ENCODE data around the gene NCAM2.

The NCAM2 gene

DNA sequence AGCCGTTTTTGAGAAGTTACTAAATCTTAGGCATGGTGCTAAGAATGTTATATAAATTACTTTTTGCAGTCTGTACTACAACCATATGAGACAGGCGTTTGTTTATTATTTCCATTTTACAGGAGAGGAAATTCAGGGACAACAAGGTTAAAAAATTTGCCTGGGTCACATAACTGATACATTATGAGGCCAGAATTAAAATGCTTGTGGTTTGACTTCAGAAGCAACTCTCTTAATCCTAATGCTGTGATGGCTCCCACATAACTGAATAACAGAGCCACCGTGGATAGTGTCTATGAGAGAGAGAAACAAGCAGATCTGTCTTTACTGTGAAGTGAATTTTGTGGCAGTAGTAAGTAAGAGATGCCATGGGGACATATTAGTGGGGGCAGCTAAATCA lies 184.9 kb downstream of the NCAM2 start:
- H3K9me3 ChIP-seq (ENCODE audit: insufficient read depth, low read depth, low read length) = no peaks in the 10 kb centered on the region
- no peaks in the 10 kb centered on the region for H3K9me2 ChIP-seq (replicated peaks; ENCODE audit: low read depth, low read length)
- no peak for TF ChIP-seq EZH2phosphoT487 (IDR thresholded peaks at IDR 0.05; ENCODE audit: borderline replicate concordance)
- TF ChIP-seq, protein P1, sequence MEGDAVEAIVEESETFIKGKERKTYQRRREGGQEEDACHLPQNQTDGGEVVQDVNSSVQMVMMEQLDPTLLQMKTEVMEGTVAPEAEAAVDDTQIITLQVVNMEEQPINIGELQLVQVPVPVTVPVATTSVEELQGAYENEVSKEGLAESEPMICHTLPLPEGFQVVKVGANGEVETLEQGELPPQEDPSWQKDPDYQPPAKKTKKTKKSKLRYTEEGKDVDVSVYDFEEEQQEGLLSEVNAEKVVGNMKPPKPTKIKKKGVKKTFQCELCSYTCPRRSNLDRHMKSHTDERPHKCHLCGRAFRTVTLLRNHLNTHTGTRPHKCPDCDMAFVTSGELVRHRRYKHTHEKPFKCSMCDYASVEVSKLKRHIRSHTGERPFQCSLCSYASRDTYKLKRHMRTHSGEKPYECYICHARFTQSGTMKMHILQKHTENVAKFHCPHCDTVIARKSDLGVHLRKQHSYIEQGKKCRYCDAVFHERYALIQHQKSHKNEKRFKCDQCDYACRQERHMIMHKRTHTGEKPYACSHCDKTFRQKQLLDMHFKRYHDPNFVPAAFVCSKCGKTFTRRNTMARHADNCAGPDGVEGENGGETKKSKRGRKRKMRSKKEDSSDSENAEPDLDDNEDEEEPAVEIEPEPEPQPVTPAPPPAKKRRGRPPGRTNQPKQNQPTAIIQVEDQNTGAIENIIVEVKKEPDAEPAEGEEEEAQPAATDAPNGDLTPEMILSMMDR (conservative IDR thresholded peaks at IDR 0.05; ENCODE audit: low read length) = no peak
- H2AFZ ChIP-seq (ENCODE audit: low read length) = no peak overlapping the region
- no peak overlapping the region for H3K4me2 ChIP-seq (ENCODE audit: low read depth, low read length, poor library complexity, severe bottlenecking)
- no peaks in the 10 kb centered on the region for H3K27me3 ChIP-seq (ENCODE audit: insufficient read depth, low read length, poor library complexity, severe bottlenecking)
- H3K79me2 ChIP-seq (ENCODE audit: insufficient read depth, low read length) = no peaks in the 10 kb centered on the region
- no peak overlapping the region for H3K4me3 ChIP-seq (ENCODE audit: low read length, poor library complexity, severe bottlenecking)
- H3F3A ChIP-seq (ENCODE audit: low read depth) = no peaks in the 10 kb centered on the region
- no peaks in the 10 kb centered on the region for H4K20me1 ChIP-seq (ENCODE audit: insufficient read depth, low read length, poor library complexity, severe bottlenecking)
- H3K9ac ChIP-seq (ENCODE audit: low read depth, low read length, poor library complexity, severe bottlenecking) = no peak overlapping the region
- no peaks in the 10 kb centered on the region for H3K36me3 ChIP-seq (ENCODE audit: insufficient read depth, low read length)
- no peaks in the 10 kb centered on the region for H3K4me1 ChIP-seq (ENCODE audit: insufficient read depth, low read length, poor library complexity, severe bottlenecking)

DNA sequence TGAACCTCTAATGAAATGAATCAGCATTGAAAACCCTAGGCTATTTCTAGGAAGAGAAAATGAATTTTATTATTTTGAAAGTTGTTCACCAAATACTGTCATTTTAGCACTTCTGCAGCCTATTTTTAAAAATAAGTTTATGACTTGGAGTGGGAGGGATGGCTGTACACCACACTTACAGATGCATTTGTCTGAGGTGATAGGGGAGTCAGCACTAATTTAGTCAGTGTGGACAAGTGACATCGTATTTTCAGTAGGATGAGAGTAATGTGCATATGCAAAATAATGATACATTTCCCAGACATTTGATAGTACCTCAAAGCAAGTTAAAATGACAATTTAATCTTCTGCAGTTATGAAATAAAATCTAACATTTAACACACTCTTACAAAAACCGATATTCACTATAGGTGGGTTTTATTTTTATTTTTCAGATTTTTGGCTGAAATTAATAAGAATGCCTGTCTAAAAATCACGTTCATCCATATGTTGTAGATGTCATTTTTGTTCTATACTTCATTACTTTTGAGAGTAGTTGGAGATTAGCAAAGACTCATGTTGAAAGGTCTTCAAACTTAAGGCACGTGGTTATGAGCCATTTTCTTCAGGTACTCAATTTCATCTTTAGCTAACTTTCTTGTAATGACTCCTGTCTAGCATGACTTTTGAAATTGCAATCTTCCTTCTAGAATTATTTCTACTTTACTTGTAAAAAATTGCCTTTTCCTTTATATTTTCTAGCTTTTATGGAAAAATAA lies 186.7 kb downstream of the NCAM2 start:
- Histone ChIP-seq H3K9me2 (replicated peaks; ENCODE audit: low read depth, low read length) (no peaks in the 10 kb centered on the region), H3K79me2 (ENCODE audit: insufficient read depth, low read length) (no peaks in the 10 kb centered on the region), H3K9ac (ENCODE audit: low read depth, low read length, poor library complexity, severe bottlenecking) (no peak overlapping the region), H3K9me3 (ENCODE audit: insufficient read depth, low read depth, low read length) (no peaks in the 10 kb centered on the region), H4K20me1 (ENCODE audit: insufficient read depth, low read length, poor library complexity, severe bottlenecking) (no peaks in the 10 kb centered on the region), H3K4me3 (ENCODE audit: low read length, poor library complexity, severe bottlenecking) (no peak overlapping the region), H3K4me1 (ENCODE audit: insufficient read depth, low read length, poor library complexity, severe bottlenecking) (no peaks in the 10 kb centered on the region), H3K4me2 (ENCODE audit: low read depth, low read length, poor library complexity, severe bottlenecking) (no peak overlapping the region), H3F3A (ENCODE audit: low read depth) (no peaks in the 10 kb centered on the region), H2AFZ (ENCODE audit: low read length) (no peak overlapping the region), H3K27me3 (ENCODE audit: insufficient read depth, low read length, poor library complexity, severe bottlenecking) (no peaks in the 10 kb centered on the region), H3K36me3 (ENCODE audit: insufficient read depth, low read length) (no peaks in the 10 kb centered on the region)
- no peak for TF ChIP-seq EZH2phosphoT487 (IDR thresholded peaks at IDR 0.05; ENCODE audit: borderline replicate concordance)
- TF ChIP-seq, protein P1 (conservative IDR thresholded peaks at IDR 0.05; ENCODE audit: low read length) = no peak

DNA sequence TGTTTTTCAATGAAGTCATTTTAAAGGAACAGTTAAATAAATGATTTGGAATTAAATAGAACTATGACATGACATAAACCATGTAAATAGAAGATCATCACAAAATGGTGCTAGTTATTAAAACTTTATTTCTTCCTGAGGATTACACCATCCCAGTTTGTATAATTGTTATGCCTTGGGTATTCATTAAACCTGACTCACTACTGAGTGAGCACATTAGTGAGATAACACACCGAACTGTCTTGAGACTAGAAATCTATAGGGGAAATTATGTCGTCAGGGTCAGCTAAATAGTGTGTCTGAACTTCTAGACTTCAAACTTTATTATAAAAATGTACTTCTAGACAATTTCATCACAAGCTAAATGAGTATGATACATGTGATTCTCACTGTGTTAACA lies 189.4 kb downstream of the NCAM2 start:
- Histone ChIP-seq H3K4me3 (ENCODE audit: low read length, poor library complexity, severe bottlenecking) (no peak overlapping the region), H3F3A (ENCODE audit: low read depth) (no peaks in the 10 kb centered on the region), H3K4me2 (ENCODE audit: low read depth, low read length, poor library complexity, severe bottlenecking) (no peak overlapping the region), H4K20me1 (ENCODE audit: insufficient read depth, low read length, poor library complexity, severe bottlenecking) (no peaks in the 10 kb centered on the region), H3K36me3 (ENCODE audit: insufficient read depth, low read length) (no peaks in the 10 kb centered on the region), H3K9me3 (ENCODE audit: insufficient read depth, low read depth, low read length) (no peaks in the 10 kb centered on the region), H3K79me2 (ENCODE audit: insufficient read depth, low read length) (no peaks in the 10 kb centered on the region), H3K9ac (ENCODE audit: low read depth, low read length, poor library complexity, severe bottlenecking) (no peak overlapping the region), H3K9me2 (replicated peaks; ENCODE audit: low read depth, low read length) (no peaks in the 10 kb centered on the region), H2AFZ (ENCODE audit: low read length) (no peak overlapping the region), H3K4me1 (ENCODE audit: insufficient read depth, low read length, poor library complexity, severe bottlenecking) (no peaks in the 10 kb centered on the region), H3K27me3 (ENCODE audit: insufficient read depth, low read length, poor library complexity, severe bottlenecking) (no peaks in the 10 kb centered on the region)
- TF ChIP-seq, protein P1 (conservative IDR thresholded peaks at IDR 0.05; ENCODE audit: low read length) = no peak

All from Loucy (cell line).